Jurkat, Clone E6-1 (cell line): ENCODE measurements around the gene HDGFL2. TPM values are rescaled to one million over a fixed set of nuclear protein-coding genes. Genes with fewer than 3 reads are reported as not detected.

Experiments
- DNase-seq: peaks from one replicate; pipeline ENCODE4 v3.0.0-alpha.2; 2011; ENCODE audit warnings: low read depth, low spot score
- H3K4me3 ChIP-seq: 2 replicates; pipeline ENCODE4 v1.5.1; 2011; ENCODE audit warnings: mild to moderate bottlenecking, low read length, control low read depth, moderate library complexity
- polyA plus RNA-seq: library from polyadenylated mRNA; unstranded; fragments of >200 nt; gene quantifications from one replicate; pipeline ENCODE4 v1.2.1, GENCODE V29; 2012; ENCODE audit warnings: missing spikeins; ENCODE audit not compliant: insufficient read length, insufficient read depth

HDGFL2 gene
- 74.0 TPM for polyA plus RNA-seq

DNA sequence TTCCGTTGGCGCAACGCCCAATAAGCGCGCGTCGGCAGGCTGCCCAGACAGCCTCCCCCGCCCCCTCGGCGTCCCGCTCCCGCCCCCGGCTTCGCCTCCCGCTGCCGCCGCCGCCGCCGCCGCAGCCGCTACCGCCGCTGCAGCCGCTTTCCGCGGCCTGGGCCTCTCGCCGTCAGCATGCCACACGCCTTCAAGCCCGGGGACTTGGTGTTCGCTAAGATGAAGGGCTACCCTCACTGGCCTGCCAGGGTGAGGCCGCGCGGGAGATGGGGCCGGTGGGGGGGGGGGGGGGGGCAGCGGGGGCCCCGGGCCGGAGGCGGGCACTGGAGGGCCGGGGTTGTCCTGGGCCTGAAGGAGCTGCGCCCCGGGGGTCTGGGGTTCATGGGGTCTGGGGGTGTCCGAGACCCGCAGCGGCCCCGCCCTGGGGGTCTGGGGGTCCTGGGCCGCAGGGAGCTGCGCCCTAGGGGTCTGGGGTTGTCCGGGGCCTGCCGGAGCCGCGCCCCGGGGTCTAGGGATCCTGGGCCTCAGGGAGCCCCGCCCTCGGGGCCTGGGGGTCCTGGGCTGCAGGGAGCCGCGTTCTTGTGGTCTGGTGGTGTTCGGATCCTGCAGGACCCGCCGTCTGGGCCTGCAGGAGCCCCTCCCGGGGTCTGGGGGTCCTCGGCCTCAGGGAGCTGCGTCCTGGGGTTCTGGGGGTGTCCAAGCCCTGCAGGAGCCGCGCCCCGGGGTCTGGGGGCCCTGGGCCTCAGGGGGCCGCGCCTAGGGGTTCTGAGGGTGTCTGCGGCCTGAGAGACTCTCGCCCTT is at the start of gene HDGFL2:
Gene HDGFL2 (plus strand): TSS at position 124 of the 801 bp plus-strand sequence. CDS start 54 bp downstream, at position 178.
- H3K4me3 ChIP-seq, result peak within 1 kb of the TSS; percentile 75
- no peak for DNase-seq

DNA sequence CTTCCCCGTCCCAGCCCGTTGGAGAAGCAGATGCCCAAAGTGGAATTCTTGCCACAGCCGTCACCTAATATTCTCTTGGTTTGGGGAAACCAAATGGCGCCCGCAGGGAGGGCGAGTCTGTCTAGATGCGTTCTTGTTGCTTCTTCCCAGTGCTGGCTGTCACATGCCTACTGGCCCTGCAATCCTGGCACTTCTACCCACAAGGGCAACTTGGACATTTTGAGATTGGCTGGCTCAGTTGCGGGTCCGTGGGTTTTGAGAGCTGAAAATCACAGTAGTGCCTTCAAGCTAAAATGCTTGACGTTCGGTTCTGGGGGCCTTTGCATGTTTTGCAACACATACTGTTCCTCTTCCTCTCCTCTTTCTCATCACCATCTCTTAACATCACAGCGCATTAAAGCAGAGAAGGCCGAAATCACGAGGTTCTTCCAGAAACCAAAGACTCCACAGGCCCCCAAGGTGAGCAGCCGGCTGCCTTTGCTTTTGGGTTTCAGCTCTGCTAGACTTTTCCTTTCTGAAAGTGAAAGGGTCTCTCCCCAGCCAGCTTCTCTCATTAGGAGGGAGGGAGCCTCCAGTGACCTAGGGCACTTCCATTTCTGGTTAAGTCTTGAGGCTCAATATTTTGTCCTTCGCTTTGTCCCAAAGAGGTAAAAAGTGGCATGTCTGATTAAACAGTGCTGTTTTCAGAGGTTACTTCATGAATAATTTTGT is 48.5 kb upstream of the HDGFL2 start:
- no peak for DNase-seq
- no peak overlapping the region for H3K4me3 ChIP-seq

DNA sequence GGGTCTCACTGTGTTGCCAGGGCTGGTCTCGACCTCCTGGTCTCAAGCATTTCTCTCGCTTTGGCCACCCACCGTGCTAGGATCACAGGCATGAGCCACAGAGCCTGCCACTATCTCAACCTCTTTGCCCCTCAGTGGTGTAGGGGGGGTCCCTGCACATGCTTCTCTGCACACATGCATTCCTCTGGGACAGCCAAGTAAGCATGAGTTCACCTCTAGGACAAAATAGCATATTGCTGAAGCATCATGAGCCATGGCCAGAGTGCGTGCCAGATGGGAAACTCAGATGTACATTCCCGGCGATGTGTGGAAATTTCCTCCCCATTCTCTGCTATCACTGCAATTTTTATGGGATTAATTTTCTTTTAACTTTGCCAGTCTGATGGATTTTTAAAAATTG is 46.6 kb upstream of the HDGFL2 start:
- no peak for DNase-seq
- no peak overlapping the region for H3K4me3 ChIP-seq

DNA sequence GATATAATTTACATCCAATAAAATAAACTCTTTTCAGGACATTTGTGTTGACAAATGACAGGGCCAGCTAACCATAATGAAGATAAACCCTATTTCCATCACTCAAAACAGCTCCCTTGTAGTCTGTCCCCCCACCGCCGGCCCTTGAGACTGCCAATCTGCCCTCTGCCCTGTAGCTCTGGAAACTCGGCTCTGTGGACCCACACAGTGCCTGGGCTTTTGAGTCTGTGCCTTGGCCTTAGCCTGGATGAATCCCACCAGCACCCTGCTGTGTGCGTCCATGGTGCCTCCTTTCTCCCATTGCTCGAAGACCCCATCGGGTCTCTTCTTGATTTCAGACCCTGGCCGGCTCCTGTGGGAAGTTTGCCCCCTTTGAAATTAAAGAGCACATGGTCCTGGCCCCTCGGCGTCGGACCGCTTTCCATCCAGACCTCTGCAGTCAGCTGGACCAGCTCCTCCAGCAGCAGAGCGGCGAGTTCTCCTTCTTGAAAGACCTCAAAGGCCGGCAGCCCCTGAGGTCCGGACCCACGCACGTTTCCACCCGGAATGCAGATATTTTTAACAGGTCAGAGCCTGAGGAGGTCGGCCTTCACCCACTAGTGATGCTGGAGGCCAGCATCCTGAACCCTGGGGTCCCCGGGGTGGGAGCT is 43.6 kb upstream of the HDGFL2 start:
- DNase-seq, result no peak
- no peak overlapping the region for H3K4me3 ChIP-seq

DNA sequence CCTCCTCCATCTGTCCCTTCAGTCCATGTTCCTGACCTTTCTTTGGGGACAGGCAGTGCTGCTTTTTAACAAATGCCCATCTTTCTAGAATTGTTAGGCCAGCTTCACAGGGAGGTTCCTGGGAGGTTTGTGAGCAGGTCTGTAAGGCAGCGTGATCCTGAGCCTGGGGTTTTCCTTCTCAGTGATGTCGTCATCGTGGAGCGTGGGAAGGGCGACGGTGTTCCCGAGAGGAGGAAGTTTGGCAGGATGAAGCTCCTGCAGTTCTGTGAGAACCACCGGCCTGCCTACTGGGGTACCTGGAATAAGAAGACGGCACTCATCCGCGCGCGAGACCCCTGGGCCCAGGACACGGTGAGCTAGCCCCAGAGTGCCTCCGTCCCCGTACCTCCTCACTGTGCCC is 42.8 kb upstream of the HDGFL2 start:
- DNase-seq, result no peak
- H3K4me3 ChIP-seq, result no peak overlapping the region

DNA sequence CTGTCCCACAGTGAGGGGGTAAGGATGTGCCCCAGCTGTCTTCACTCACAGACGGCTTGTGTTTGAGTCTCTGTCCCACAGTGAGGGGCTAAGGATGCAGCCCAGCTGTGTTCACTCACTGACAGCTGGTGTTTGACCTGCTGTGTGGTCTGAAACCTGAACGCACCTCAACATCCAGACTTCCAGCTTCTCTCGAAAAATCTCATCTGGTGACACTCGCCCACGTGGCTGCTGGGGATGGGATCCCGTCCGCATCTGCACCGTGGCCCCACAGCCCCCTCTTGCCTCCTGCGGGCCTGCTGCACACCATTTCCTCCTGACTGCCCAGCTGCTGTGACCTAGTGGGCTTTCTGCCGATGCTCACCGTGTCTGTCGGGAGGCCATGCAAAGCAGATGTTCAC is 42.3 kb upstream of the HDGFL2 start:
- DNase-seq, result no peak

DNA sequence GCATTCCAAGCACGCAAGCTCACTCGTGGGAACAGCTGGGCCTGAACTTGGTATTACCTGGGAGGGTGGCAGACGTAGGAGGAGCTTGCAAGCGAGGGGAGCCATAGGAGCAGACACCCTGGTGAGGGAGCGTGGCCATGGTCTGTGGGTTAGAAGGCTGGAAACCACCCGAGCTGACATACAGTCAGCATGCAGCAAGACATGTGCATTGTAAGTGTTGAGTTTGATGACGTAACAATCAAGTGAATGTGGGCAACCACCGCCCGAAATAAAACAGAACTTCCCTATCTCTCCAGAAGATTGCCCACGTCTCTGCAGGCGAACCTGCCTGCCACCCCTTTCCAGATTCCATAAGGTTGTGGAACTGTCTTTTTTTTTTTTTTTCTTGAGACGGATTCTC is 41.3 kb upstream of the HDGFL2 start:
- H3K4me3 ChIP-seq, result no peak overlapping the region
- no peak for DNase-seq

More for the DNA sequence above, 42.3 kb upstream of the HDGFL2 start:
- H3K4me3 ChIP-seq, result no peak overlapping the region

DNA sequence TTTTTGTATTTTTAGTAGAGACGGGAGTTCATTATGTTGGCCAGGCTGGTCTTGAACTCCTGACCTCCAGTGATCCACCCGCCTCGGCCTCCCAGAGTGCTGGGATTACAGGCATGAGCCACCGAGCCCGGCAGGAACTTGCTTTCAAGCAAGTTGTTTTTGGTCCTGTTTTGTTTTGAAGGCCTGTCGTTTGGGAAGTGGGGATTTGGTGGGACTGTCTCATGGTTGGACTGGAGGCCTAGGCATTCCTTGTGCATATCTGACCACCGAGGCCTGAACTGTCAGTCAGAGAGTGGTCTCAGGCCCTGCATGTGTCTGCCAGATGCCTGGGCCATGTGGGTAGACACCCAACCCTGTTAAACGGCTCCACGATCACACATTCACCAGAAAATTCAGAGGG is 40.8 kb upstream of the HDGFL2 start:
- H3K4me3 ChIP-seq, result no peak overlapping the region
- no peak for DNase-seq

DNA sequence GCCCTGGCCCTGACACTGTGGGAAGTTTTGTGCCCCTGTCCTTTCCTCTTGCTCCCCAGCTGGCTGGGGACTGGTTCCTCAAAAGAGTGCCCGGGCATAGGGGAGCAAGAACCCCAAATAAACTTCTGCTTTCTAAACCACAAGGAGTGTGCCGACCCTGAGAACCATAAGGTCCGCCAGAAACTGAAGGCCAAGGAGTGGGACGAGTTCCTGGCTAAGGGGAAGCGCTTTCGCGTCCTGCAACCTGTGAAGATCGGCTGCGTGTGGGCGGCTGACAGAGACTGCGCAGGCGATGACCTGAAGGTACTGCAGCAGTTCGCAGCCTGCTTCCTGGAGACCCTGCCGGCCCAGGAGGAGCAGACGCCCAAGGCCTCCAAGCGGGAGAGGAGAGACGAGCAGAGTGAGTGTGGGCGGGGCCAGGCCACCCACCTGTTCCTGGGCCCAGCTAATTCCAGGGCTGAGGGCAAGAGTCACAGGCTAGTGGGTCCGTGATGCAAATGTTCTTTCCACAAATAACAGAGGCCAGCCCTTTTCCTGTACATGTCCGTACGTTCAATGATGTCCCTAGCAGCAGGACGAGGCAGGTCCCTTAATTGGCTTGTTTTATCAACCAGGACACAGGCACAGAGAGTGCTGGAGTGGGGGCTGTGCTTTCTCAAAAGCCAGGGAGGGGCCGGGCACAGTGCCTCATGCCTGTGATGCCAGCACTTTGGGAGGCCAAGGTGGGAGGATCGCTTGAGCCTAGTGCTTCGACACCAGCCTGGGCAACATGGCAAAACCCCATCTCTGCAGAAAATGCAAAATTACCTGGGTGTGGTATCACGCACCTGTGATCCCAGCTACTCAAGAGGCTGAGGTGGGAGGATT is 40.1 kb upstream of the HDGFL2 start:
- no peak overlapping the region for H3K4me3 ChIP-seq
- no peak for DNase-seq

DNA sequence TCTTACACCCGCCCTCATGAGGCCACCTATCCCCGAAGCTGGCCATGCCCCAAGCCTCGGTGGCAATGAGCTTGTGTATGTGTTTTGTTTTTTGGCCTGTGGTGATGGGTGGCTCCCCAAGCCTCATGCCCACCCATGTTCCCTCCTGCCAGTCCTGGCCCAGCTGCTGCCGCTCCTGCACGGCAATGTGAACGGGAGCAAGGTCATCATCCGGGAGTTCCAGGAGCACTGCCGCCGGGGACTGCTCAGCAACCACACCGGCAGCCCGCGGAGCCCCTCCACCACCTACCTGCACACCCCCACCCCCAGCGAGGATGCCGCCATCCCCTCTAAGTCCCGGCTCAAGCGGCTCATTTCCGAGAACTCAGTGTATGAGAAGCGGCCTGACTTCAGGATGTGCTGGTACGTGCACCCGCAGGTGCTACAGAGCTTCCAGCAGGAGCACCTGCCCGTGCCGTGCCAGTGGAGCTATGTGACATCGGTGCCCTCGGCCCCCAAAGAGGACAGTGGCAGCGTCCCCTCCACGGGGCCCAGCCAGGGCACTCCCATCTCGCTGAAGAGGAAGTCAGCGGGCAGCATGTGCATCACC is 39.1 kb upstream of the HDGFL2 start:
- no peak for DNase-seq

DNA sequence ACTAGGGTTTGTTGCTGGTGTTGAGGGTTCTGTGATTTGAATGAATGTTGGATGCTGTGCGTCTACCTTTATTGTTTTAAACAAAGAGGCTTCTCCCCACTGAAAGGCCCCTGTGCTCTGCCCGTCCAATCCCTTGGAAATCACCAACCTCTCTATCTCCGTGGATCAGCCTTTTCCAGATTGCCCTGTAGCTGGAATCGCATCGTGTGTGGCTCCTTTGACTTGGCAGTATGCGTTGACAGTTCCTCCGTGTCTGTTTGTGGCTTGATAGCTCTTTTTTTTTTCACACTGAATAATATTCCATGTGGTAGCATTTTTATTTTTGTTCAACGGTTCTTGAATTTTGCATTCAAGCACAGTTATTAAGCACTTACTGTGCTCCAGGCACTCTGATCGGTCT is 37.7 kb upstream of the HDGFL2 start:
- H3K4me3 ChIP-seq, result no peak overlapping the region
- no peak for DNase-seq

More for the DNA sequence above, 39.1 kb upstream of the HDGFL2 start:
- no peak overlapping the region for H3K4me3 ChIP-seq

DNA sequence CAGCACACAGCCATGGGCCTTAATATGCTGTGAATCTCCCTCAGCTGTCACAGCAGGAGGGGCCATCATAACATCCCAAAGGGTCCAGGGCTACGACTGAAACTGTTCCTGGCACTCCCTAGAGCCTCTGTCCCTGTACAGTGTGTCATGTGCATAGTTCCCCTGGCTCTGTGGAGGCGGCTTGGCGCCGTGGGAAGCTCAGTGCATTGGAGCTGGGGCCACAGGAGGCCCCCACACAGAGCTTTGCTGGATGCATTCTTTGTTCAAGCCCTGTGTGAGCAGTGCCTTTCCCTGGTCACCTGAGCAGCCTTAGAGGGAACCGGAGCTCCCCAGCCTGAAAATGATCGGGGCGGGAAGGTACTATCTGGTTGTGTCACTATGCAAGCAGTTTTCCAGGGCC is 35.9 kb upstream of the HDGFL2 start:
- no peak for DNase-seq
- no peak overlapping the region for H3K4me3 ChIP-seq

DNA sequence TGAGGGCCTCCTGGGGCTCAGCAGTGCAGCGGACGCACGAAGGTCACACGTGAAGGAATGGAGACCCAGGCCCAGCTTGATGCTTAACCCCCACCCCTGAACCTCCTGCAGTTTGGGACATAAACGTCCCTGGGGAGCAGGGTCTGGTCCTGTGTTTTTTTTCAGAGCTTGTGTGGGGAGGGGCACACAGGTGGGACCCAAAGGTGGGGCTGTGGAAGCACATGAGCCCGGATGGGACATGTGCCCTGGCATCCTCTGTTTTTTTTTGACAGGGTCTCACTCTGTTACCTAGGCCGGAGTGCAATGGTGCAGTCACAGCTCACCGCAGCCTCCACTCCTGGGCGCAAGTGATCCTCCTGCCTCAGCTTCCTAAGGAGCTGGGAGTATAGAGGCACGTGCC is 35.0 kb upstream of the HDGFL2 start:
- no peak overlapping the region for H3K4me3 ChIP-seq
- DNase-seq, result no peak

DNA sequence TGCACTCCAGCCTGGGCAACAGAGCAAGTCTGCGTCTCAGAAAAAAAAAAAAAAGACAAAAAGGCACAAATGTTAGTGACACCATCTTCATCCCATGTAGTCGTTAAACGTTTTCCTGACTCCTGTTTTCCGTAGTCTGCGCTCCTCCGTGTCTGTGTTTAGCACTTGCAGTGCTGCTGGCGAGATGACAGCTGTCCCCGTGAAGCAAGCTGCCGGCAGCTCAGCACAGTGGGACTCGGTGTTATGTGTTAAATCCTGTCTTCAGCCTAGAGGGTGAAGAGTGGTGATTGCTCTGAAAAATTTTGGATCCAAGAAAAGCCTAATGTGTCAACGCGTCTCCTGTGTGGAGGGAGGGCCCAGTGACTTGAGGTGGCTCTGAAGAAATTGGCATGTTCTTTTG is 32.9 kb upstream of the HDGFL2 start:
- no peak overlapping the region for H3K4me3 ChIP-seq
- DNase-seq, result no peak

DNA sequence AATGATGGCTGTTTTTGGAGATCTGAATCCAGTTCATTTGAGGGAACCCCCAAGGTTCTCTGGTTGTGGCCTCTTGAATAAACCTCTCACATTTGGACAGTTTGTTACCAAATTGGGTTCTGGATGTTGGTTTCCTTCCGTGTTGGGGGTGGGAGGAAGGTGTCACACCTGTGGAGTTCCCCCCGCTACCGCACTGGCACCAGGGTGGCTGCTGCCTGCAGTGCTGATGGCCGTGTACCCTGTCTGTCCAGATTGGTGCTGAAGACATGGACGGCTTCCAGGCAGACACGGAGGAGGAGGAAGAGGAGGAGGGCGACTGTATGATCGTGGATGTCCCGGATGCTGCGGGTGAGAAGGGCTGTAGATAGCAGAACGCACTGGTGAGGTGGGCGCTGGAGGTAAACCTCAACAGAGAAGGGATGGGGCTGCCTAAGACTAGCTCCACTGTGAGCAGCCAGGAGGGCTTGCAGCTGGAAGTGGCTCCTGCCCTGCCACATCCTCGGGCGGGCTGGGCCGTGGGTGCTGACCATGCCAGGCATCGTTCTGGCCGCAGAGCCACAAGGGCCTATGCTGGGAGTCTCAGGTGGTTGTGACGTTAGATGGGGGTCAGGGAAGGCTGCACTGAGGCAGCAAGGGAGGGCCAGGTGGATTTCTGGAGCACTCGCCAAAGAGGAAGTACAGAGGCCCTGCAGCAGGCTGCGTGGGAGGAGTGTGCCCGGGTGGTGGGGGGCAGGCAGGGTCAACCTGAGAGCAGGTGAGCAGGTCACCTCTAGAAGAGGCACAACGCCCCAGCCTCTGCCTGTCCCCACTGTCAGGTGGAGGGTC is 29.9 kb upstream of the HDGFL2 start:
- no peak overlapping the region for H3K4me3 ChIP-seq
- no peak for DNase-seq

DNA sequence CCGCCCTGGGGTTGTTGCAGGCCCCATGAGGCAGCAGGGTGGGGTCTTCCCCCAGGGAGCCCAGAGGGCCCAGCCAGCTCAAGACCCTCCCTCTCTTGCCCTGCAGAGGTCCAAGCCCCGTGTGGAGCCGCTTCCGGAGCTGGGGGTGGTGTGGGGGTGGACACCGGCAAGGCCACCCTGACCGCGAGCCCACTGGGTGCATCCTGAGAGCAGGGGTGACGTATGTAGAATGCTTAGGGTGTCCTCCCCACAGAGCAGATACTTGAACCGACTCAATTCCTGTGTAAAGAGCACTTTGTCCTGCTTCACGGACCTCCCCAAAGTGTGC is 29.3 kb upstream of the HDGFL2 start:
- DNase-seq, result no peak
- no peak overlapping the region for H3K4me3 ChIP-seq

DNA sequence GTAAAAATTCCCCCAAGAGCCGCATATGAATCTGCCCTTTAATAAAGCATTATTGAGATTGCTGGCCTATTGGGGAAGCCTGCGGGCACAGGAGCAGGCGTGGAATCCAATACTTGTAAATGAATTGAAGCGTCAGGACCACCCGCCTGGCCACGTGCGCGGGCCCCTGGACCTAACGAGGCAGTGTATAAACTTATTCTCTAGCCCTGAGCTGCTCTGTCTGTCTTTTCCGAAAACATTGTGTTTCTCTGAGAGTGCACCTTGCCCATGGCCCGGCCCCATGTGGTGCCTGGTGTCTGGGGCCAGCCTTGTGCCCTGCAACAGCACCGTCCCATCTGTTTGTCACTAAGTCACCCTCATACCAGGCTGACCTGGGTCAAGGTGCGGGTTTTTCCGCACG is 28.9 kb upstream of the HDGFL2 start:
- H3K4me3 ChIP-seq, result no peak overlapping the region
- no peak for DNase-seq
